ENCODE results near the gene STARD9.
"Not testable (repeated sequence)": the region's sequence is repeated elsewhere in the genome, so short reads cannot be mapped to it uniquely, and the experiment has no call there.

STARD9 gene

DNA sequence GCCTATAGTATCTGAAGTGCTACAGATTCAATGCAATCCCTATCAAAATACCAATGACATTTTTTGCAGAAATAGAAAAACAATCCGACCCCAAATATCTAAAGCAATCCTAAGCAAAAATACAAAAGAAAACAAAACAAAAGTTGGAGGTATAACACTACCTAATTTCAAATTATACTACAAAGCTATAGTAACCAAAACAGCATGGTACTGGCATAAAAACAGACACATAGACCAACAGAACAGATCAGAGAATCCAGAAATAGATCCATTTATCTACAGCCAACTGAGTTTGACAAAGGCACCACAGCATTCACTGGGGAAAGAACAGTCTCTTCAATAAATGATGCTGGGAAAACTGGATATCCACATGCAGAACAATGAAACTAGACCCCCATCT lies 185.4 kb downstream of the STARD9 start:
- no peaks in the 10 kb centered on the region for H3K4me1 Mint-ChIP-seq (ENCODE audit: low read depth)
- no peak overlapping the region for H3K4me3 Mint-ChIP-seq
- peaks cover 38% of the 10 kb centered on the region for H3K36me3 Mint-ChIP-seq
- H3K9me3 Mint-ChIP-seq (ENCODE audit: low read depth), result peaks cover 18% of the 10 kb centered on the region
- no peak overlapping the region for H3K27ac Mint-ChIP-seq
- no peaks in the 10 kb centered on the region for H3K27me3 Mint-ChIP-seq

GRCh38 chr15:42761813-42762212 lies 186.4 kb downstream of the STARD9 start:
- not testable (repeated sequence) for H3K4me3 Mint-ChIP-seq; H3K27me3 Mint-ChIP-seq; H3K27ac Mint-ChIP-seq; H3K4me1 Mint-ChIP-seq (ENCODE audit: low read depth)
- Mint-ChIP-seq H3K36me3 (peaks cover 46% of the 10 kb centered on the region), H3K9me3 (ENCODE audit: low read depth) (peaks cover 18% of the 10 kb centered on the region)

GRCh38 chr15:42764154-42764731 lies 188.8 kb downstream of the STARD9 start:
- peaks cover 60% of the 10 kb centered on the region for H3K36me3 Mint-ChIP-seq
- not testable (repeated sequence) for H3K27me3 Mint-ChIP-seq, H3K27ac Mint-ChIP-seq

GRCh38 chr15:42766109-42766508 lies 190.7 kb downstream of the STARD9 start:
- H3K4me3 Mint-ChIP-seq; H3K4me1 Mint-ChIP-seq (ENCODE audit: low read depth); H3K27ac Mint-ChIP-seq; H3K27me3 Mint-ChIP-seq: not testable (repeated sequence)
- Mint-ChIP-seq H3K36me3 (peaks cover 59% of the 10 kb centered on the region), H3K9me3 (ENCODE audit: low read depth) (peaks cover 12% of the 10 kb centered on the region)

More at GRCh38 chr15:42764154-42764731, 188.8 kb downstream of the STARD9 start:
- H3K4me1 Mint-ChIP-seq (ENCODE audit: low read depth); H3K4me3 Mint-ChIP-seq: not testable (repeated sequence)
- H3K9me3 Mint-ChIP-seq (ENCODE audit: low read depth), result peaks cover 18% of the 10 kb centered on the region
